GM04504 (cell line): Measurements from ENCODE around the gene CYP3A5.

Source experiments
- DNase-seq: peaks from one replicate; pipeline ENCODE4 v3.0.0-alpha.2; 2012; ENCODE audit warnings: low read depth

Gene CYP3A5

GRCh38 chr7:99615989-99616358 is 63.8 kb downstream of the CYP3A5 start:
- no peak for DNase-seq

DNA sequence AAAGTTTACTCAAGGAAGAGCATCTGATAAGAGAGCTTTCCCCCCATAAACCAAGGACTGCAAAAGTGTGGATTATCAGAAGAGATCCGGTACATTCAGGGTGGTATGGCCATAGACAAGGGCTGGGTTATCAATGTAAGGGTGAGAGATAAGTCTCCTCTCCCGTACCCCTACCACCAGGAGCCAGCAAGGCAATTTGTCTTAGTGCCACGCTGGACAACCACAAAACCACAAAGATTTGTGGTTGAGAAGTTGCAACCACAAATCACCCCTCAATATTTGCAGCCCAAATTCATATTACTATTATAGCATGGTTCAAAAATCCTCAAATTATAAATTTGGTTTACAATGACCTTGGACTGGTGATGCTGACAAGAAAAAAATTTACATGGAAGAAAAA is 65.3 kb downstream of the CYP3A5 start:
- no peak for DNase-seq

DNA sequence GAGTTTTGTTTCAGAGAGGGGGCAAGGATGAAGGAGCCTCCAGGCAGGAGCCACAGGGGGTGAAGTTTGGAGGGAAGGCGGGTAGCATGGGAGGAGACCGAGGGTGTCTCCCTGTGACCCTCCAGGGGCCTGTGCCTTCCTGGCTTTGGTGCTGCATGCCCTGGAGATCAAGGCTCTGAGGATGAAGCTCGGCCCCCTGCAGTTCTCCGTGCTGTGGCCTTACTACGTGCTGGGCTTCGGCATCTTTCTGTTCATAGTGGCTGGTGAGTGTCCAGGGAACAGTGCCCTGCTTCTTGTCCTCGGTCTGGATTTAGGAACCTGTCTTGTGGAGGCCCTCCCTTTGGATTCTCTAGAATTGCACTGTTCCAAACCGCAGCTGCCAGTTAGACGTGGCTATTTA is 72.2 kb downstream of the CYP3A5 start:
- DNase-seq: no peak

DNA sequence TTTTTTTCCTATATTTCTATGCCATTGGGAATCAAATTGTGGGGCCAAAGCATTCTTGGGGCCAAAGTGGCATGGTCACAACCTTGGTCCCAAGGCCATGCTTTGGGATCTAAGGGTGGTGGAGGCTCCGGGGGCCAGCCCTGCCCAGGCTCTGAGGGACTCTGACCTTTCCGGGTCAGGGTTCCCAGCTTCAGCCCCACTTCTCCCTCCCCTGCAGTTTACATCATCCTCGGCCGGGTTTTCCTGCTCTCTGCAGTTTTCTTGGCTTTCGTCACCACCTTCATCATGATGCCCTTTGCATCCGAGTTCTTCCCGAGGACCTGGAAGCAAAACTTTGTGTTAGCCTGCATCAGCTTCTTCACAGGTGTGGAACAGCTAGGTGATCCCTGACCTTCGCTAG is 73.3 kb downstream of the CYP3A5 start:
- DNase-seq: no peak

DNA sequence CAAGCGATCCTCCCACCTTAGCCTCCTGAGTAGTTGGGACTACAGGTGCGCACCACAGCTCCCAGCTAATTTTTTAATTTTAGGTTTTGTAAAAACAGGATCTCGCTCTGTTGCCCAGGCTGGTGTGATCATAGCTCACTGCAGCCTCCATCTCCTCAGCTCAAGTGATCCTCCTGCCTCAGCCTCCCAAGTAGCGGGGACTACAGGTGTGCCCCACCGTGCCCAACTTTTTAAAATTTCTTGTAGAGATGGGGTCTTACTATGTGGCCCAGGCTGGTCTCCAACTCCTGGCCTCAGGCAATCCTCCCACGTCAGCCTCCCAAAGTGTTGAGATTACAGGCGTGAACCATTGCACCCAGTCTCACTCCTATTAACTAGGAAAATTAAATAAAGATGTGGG is 74.3 kb downstream of the CYP3A5 start:
- DNase-seq: no peak

GRCh38 chr7:99601656-99602310 is 78.0 kb downstream of the CYP3A5 start:
- no peak for DNase-seq

GRCh38 chr7:99599836-99600235 is 80.0 kb downstream of the CYP3A5 start:
- DNase-seq: no peak
